HG03565 (cell line): Measurements from ENCODE around the gene TPSG1.

Experiments
- ATAC-seq: cut with Tn5 transposase; IDR thresholded peaks from one replicate; pipeline ENCODE4 v1.9.1; 2021; ENCODE audit warnings: mild to moderate bottlenecking, moderate library complexity; ENCODE audit not compliant: unreplicated experiment

The TPSG1 gene

DNA sequence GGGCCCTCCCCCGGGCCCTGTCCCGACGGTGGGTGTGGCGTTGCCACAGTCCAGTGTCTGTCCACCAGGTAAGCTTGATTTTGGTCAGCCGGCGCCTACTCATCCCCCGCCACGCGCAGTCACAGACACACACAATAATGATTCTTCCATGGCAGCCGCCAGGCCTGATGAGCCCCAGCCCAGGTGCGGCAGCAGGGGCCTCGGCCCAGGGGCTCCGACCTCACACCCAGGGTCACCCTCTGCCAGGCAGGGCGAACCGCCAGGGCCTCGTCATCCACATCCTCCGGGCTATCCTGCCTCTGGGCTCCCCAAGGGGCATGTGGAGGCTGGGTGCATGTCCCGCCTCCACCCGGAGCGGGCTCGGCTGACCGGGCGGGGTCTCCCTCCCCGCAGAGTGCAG lies 7.5 kb downstream of the TPSG1 start:
- ATAC-seq, result no peak

DNA sequence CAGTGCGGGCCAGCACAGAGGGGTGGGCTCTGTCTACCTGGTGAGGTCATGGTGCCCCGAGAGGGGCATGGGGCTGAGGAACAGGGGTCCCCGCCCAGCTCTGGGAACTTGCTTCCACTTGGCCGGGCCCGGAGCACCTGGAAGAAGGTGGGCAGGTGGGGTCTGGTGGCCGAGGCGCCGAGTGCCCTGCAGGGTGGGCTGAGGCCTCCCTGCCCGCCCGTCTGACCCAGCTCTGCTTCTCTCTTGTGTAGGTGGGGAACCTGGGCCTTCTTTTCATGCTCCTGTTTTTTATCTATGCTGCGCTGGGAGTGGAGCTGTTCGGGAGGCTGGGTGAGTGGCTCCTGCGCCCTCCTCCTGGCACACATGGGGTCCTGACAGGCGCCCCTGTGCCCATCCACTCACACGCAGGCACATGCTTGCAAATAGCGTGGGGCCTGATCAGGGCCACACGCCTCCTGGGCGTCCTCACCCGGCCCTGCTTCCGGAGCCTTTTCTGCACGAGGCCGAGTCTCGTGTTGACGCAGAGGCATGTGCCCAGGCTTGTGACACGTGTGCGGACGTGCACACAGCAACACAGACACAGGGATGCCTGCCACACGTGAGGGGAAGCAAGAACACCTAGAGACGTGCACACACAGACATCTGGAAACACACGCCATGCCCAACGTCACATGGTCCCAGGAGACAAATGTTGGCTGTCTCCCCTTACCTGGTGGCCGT lies 8.2 kb downstream of the TPSG1 start:
- no peak for ATAC-seq

DNA sequence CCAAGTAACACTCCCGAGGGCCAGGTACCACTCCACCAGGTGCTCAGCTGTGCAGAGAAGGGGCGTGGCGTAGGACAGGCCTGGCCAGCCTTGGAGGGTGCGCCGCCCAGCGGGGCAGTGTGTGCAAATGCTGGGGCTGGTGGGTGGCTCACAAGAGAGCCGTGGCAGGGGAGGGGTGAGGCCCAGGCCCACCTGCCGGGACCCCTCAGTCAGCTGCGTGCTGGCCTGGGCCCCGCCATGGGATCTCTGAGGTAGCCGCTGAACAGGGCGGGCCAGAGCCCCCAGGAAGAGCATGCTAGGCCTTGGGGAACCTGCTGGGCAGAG lies 8.8 kb downstream of the TPSG1 start:
- no peak for ATAC-seq

DNA sequence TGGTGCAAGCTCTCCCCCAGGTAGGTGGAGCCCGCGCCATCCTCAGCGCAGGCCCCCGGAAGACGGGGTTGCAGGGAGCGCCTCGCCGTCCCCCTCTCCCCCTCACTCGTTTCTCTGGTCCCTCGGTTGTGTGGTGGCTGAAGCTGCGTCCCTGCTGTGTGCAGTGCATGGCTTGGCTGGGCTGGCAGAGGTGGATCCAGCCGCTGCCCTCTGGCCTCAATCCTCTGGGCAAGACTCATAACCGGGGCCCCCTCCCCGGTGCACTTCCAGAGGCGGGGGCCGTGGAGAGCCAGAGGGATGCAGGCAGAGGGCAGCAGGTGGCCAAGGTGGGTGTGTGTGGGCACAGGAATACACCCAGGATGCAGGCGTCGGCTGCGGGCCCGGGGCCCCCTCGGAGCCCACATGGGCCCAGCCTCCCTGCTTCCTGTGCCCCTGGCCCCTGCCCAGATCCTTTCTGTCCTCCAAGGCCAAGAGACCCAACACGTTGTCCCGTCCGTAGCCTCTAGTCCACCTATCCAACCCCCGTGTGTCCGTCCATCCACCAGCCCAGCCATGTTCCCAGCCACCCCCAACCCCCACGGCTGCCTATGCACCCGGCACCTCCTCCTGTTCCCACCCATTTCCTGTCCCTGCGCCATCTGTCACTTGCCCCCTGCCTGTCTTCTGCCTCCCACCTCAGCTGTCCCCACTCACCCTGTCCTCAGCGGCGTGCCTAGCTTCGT lies 9.3 kb downstream of the TPSG1 start:
- no peak for ATAC-seq

DNA sequence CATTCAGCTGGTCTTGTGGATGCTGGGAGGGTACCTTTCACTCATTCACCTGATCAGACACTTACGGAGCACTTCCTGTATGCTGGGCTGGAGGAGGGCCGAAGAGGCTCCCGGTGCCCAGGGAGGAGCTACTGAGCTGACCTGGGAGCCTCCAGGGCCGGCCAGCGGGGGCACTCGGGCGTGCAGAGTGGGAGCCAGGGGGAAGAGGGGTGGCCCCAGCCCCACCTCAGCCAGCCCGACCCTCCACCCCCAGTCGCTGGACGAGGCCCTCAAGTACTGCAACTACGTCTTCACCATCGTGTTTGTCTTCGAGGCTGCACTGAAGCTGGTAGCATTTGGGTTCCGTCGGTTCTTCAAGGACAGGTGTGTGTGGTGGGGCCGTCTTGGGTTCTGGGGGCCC lies 10.3 kb downstream of the TPSG1 start:
- ATAC-seq, result no peak

DNA sequence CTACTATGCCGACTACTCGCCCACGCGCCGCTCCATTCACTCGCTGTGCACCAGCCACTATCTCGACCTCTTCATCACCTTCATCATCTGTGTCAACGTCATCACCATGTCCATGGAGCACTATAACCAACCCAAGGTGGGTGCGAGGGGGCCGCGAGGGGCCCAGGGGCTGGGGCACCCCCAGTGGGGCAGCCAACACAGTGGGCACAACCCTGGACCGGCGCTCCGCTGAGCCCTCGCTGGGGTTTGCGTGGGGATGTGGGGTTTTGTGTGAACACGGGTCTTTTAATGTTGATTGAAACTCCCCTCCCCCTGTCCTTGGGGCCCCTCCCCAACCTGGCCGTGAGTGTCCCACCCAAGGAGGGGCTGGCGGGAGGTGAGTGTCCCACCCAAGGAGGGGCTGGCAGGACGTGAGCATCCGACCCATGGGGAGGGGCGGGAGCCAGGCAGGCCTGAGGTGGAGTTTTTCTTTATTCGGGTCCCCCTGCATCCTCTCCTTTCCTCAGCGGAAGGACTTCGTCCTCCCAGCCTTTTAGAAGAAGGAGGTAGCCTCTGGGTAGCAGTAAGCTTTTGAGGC lies 11.2 kb downstream of the TPSG1 start:
- no peak for ATAC-seq

DNA sequence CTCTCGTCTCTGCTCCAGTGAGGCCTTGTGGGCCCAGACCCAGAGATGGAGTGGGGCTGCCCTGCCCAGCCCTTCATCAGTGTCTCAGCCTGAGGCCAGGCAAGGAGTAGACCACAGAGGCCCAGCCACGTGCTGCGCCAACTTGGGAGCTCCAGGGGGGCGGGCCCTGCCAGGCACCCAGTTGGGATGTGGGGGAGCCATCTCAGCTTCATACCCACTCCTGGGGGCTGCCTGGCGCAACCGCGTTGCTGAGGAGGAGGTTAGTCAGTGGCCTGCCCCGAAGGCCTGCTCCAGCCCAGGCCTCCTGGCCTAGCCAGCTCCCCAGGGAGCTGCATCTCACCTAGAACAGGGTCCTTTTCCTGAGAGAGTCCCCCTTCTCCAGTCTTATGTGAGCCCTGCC lies 11.8 kb downstream of the TPSG1 start:
- no peak for ATAC-seq

DNA sequence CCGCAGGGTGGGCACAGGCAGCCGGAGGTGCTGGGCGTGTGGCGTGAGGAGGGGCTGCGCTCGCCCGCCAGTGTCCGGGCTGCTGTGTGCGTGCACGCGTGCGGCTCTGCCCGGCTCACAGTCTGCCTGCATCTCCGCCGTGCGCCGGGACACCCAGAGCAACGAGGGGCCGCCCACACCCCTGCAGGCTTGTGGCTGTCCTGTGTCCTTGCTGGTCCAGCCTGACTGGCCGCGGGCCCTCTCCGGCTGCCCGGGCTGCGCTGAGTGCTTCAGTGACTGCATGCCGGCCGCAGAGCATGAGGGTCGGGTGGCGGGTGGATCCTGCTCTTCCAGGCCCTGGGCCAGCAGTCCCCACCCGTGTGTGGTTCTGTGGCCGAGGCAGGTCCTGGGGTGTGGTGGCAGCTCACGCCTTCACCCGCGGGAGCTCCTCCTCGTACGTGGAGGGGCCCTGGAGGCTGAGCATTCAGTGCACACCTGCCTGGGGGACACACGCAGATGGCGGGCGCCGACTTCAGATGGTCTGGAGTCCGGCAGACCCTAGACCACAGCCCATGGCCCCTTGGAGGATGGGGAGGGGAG lies 12.4 kb downstream of the TPSG1 start:
- no peak for ATAC-seq

DNA sequence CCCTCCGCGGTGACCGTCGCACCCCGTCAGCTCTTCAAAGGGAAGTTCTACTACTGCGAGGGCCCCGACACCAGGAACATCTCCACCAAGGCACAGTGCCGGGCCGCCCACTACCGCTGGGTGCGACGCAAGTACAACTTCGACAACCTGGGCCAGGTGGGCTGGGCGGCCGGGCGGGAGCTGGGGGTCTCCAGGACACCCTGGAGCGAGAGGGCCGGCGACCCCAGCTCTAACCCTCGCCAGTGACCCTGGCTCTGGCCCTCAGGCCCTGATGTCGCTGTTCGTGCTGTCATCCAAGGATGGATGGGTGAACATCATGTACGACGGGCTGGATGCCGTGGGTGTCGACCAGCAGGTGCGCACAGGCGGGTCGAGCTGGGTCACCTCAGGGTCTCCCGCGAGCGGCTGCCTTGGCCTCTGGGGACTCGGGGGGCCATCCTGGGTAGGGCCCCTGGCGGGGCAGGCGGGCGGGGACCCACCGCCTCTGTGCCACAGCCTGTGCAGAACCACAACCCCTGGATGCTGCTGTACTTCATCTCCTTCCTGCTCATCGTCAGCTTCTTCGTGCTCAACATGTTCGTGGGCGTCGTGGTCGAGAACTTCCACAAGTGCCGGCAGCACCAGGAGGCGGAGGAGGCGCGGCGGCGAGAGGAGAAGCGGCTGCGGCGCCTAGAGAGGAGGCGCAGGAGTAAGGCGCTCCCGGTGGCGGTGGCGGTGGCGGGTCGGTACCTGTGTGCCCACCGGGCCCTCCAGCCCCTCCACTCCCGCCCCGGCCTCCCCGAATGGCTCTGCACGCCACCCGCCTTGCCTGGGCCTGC lies 13.4 kb downstream of the TPSG1 start:
- no peak for ATAC-seq

DNA sequence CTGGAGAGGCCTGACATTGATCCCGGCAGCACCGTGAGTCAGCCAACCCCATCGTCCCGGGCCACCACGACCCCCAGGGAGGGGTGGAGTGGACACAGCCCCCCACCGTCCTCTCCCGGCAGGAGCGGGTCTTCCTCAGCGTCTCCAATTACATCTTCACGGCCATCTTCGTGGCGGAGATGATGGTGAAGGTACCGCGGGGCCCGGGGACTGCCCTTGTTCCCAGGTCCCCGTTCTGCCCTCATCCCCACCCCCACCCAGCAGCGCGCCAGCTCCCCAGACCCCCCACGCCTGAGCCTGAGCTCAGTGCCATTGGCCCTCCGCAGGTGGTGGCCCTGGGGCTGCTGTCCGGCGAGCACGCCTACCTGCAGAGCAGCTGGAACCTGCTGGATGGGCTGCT lies 14.6 kb downstream of the TPSG1 start:
- no peak for ATAC-seq

DNA sequence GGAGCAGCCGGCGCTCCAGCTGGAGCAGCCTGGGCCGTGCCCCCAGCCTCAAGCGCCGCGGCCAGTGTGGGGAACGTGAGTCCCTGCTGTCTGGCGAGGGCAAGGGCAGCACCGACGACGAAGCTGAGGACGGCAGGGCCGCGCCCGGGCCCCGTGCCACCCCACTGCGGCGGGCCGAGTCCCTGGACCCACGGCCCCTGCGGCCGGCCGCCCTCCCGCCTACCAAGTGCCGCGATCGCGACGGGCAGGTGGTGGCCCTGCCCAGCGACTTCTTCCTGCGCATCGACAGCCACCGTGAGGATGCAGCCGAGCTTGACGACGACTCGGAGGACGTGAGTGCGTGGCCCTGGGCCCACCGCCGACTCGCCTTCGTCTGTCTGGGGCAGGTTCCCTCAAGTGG lies 16.0 kb downstream of the TPSG1 start:
- ATAC-seq, result no peak

DNA sequence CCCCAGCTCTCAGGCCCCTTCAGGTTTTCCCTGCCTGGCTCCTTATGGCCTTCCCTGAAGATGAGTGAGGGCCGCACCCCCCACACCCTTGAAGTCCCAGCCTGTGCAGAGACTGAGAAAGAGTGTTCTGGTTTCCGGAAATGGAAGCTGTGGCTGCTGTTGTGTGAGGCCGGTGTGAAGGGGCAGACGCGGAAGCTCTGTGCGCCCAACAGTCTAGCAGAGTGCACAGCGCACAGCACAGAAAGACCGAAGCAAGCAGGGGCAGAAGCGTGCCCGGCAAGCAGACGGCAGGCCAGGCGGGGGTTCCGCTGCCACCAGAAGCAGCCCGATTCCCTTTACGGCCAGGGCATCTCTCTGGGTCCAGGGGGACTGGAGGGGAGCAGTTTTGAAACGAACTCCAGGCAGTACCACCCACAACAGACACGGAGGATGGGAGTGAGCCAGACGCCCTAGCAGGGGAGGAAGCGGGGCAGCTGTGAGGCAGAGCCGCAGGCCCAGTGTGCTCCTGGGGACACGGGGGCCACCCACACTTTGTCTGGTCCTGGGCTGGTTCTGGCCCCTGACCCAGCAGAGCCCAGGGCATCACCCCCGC lies 16.7 kb downstream of the TPSG1 start:
- no peak for ATAC-seq

DNA sequence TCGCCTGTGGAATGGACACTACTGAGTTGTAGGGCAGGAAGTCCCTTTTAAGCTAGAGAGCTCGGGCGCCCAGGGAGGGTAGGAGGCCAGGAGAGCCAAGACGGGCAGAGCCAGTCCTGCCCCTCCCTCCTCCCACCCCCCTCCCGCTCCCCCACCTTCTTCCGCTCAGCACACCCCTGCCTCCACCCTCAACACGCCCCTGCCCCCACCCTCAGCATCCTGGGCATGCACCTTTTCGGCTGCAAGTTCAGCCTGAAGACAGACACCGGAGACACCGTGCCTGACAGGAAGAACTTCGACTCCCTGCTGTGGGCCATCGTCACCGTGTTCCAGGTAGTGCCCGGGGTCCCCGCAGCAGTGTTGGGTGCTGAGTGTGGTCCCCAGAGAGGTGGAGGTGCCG lies 18.3 kb downstream of the TPSG1 start:
- no peak for ATAC-seq

DNA sequence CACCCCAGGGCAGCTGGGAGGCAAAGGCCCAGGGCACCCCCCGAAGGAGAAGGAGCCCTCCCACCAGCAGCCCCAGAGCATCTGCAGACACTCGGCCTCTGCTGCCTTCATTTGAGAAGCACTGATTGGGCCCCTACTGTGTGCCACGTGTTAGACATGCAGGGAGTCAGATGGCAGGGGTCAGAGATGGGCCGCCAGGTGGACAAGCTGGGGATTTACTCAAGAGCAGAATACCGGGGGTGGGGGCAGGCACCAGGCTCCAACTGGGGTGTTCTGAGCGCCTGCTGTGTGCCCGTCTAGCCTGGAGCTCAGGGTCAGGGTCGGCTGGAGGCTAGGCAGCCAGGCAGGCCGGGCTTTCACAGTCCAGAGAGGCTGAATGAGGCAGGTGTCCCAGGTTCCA lies 18.7 kb downstream of the TPSG1 start:
- ATAC-seq, result no peak

DNA sequence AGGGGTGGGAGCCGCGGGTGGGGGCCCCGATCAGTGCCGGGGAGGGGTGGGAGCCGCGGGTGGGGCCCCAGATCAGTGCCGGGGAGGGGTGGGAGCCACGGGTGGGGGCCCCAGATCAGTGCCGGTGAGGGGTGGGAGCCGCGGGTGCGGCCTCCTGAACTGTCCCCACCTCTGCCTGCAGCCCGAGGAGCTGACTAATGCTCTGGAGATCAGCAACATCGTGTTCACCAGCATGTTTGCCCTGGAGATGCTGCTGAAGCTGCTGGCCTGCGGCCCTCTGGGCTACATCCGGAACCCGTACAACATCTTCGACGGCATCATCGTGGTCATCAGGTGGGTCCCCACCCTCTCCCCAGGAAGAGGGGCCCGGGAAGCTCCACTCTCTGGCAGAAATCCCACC lies 20.1 kb downstream of the TPSG1 start:
- no peak for ATAC-seq

DNA sequence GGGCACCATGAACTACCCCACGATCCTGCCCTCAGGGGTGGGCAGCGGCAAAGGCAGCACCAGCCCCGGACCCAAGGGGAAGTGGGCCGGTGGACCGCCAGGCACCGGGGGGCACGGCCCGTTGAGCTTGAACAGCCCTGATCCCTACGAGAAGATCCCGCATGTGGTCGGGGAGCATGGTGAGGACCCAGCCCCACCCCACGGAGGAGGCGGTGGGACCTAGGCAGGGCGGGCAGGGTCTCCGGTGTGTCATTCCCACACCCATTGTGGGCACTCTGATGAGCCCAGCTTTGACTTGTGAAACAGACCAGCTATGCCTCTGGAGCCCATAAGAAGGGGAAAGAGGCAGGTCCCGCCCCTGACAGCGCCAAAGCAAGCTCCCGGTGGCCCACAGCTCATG lies 22.8 kb downstream of the TPSG1 start:
- no peak for ATAC-seq

DNA sequence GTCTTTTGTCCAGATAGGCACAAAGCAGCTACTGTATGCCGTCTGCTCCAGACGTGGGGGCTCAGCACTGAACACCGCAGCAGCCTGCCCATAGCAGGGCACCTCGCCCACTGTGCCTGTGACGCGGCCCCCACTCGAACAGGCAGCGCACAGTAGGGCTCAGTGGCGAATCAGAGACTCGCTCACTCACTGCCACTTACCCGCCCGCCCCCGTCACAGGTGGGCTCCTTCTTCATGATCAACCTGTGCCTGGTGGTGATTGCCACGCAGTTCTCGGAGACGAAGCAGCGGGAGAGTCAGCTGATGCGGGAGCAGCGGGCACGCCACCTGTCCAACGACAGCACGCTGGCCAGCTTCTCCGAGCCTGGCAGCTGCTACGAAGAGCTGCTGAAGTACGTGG lies 23.6 kb downstream of the TPSG1 start:
- no peak for ATAC-seq

DNA sequence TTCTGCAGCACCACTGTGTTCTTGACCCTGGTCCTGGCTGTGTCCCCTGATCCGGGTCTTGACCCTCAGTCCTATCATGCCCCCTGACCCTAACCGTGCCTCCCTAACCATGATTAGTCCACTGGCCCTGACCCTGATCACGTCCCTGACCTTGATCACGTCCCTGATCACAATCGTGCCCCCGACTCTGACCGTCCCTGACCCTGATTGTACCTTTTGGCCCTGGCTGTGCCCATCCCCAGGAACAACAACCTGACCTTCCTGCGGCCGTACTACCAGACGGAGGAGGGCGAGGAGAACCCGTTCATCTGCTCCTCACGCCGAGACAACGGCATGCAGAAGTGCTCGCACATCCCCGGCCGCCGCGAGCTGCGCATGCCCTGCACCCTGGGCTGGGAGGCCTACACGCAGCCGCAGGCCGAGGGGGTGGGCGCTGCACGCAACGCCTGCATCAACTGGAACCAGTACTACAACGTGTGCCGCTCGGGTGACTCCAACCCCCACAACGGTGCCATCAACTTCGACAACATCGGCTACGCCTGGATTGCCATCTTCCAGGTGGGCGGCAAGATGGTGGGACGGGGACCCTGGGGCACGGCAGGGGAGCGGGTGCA lies 24.9 kb downstream of the TPSG1 start:
- ATAC-seq, result no peak

DNA sequence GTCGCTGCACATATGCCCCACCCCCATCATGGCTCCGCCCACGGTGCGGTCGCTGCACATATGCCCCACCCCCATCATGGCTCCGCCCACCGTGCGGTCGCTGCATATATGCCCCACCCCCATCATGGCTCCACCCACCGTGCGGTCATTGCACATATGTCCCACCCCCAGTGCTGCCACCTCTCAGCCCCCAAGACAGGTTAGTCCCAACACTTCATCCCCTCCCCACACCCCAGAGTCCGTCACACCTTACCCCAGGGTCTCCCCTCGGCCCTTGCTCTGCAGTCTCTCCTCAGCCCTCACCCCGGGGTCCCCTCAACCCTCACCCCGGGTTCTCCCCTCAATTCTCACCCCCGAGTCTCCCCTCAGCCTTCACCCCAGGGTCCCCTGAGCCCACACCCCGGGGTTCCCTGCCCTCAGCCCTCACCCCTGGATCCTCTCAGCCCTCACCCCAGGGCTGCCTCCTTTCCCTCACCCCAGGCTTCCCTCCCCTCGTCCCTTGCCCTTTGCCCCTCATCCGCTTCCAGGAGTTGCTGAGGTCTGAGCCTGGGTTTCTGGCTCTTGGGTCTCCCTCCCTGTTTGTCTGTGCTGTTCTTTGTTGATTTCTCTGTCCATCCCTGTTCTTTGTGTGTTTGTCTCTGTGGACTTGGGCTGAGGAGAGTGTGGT lies 25.6 kb downstream of the TPSG1 start:
- no peak for ATAC-seq
